SK-N-SH treated with all-trans-retinoic acid at 6 μM for 48 hours (cell line): Measurements from ENCODE around the gene AR.

Experiments
- ATAC-seq: fragments of 200-7000 bp; cut with Tn5 transposase; 3 replicates; pipeline ENCODE4 v1.9.1; 2020; ENCODE audit warnings: mild to moderate bottlenecking, moderate library complexity
- ARNTL ChIP-seq: fragments of 450-650 bp; formaldehyde crosslinking; IDR thresholded peaks from 2 replicates; pipeline ENCODE4 v1.5.0; 2020; ENCODE audit warnings: low read depth, mild to moderate bottlenecking, moderate library complexity, borderline replicate concordance
- BACH2 ChIP-seq: fragments of 250-450 bp; sonication (Bioruptor Pico); IDR thresholded peaks from 2 replicates; pipeline ENCODE4 v1.9.0; 2021; ENCODE audit warnings: mild to moderate bottlenecking, borderline replicate concordance
- CREB5 ChIP-seq: fragments of 250-450 bp; sonication (Bioruptor Pico); IDR thresholded peaks from 2 replicates; pipeline ENCODE4 v1.5.1; 2020; ENCODE audit warnings: low read depth, mild to moderate bottlenecking, moderate library complexity
- CSDC2 ChIP-seq: fragments of 250-450 bp; sonication (Bioruptor Pico); IDR thresholded peaks from 2 replicates; pipeline ENCODE4 v1.5.0; 2020; ENCODE audit warnings: mild to moderate bottlenecking, moderate library complexity
- CSRNP3 ChIP-seq: fragments of 250-450 bp; sonication (Bioruptor Pico); IDR thresholded peaks from 2 replicates; pipeline ENCODE4 v1.5.1; 2021; ENCODE audit warnings: mild to moderate bottlenecking, moderate library complexity
- ESRRG ChIP-seq: fragments of 250-450 bp; sonication (Bioruptor Pico); IDR thresholded peaks from 2 replicates; pipeline ENCODE4 v1.6.1; 2021; ENCODE audit warnings: mild to moderate bottlenecking
- GLIS3 ChIP-seq: fragments of 250-450 bp; sonication (Bioruptor Pico); IDR thresholded peaks from 2 replicates; pipeline ENCODE4 v1.5.0; 2020; ENCODE audit warnings: mild to moderate bottlenecking, moderate library complexity
- ISL1 ChIP-seq: fragments of 250-450 bp; sonication (Bioruptor Pico); IDR thresholded peaks from 2 replicates; pipeline ENCODE4 v2.1.2; 2022; ENCODE audit warnings: mild to moderate bottlenecking, moderate library complexity
- PATZ1 ChIP-seq: fragments of 250-450 bp; sonication (Bioruptor Pico); IDR thresholded peaks from 2 replicates; pipeline ENCODE4 v1.8.0; 2020; ENCODE audit warnings: mild to moderate bottlenecking, moderate library complexity, borderline replicate concordance
- POU6F1 ChIP-seq: fragments of 250-450 bp; sonication (Bioruptor Pico); IDR thresholded peaks from 2 replicates; pipeline ENCODE4 v1.8.0; 2021; ENCODE audit warnings: low read depth, mild to moderate bottlenecking, moderate library complexity, borderline replicate concordance
- RARB ChIP-seq: fragments of 250-450 bp; sonication (Bioruptor Pico); IDR thresholded peaks from 2 replicates; pipeline ENCODE4 v1.8.0; 2021; ENCODE audit warnings: mild to moderate bottlenecking, moderate library complexity
- SNAI2 ChIP-seq: fragments of 250-450 bp; sonication (Bioruptor Pico); IDR thresholded peaks from 2 replicates; pipeline ENCODE4 v1.5.0; 2020; ENCODE audit warnings: mild to moderate bottlenecking, moderate library complexity
- TCF4 ChIP-seq: fragments of 250-450 bp; sonication (Bioruptor Pico); IDR thresholded peaks from 2 replicates; pipeline ENCODE4 v1.8.0; 2021; ENCODE audit warnings: mild to moderate bottlenecking, moderate library complexity, borderline replicate concordance
- TOX ChIP-seq: fragments of 250-450 bp; sonication (Bioruptor Pico); IDR thresholded peaks from 2 replicates; pipeline ENCODE4 v1.8.0; 2021; ENCODE audit warnings: mild to moderate bottlenecking, moderate library complexity, borderline replicate concordance
- TSHZ2 ChIP-seq: fragments of 250-450 bp; sonication (Bioruptor Pico); IDR thresholded peaks from 2 replicates; pipeline ENCODE4 v1.5.0; 2020; ENCODE audit warnings: mild to moderate bottlenecking, moderate library complexity
- ZC3H10 ChIP-seq: fragments of 250-450 bp; sonication (Bioruptor Pico); IDR thresholded peaks from 2 replicates; pipeline ENCODE4 v1.5.1; 2021; ENCODE audit warnings: mild to moderate bottlenecking, moderate library complexity
- ZFP3 ChIP-seq: fragments of 250-450 bp; sonication (Bioruptor Pico); IDR thresholded peaks from 2 replicates; pipeline ENCODE4 v1.5.0; 2020; ENCODE audit warnings: mild to moderate bottlenecking, moderate library complexity
- ZNF565 ChIP-seq: fragments of 450-650 bp; formaldehyde crosslinking; conservative IDR thresholded peaks from 2 replicates; pipeline ENCODE4 v1.5.0; 2020; ENCODE audit warnings: low read depth, mild to moderate bottlenecking, moderate library complexity
- ZNF70 ChIP-seq: fragments of 450-650 bp; formaldehyde crosslinking; IDR thresholded peaks from 2 replicates; pipeline ENCODE4 v1.5.0; 2020; ENCODE audit warnings: mild to moderate bottlenecking, moderate library complexity
- ZNF8 ChIP-seq: fragments of 450-650 bp; formaldehyde crosslinking; IDR thresholded peaks from 2 replicates; pipeline ENCODE4 v1.5.0; 2020; ENCODE audit warnings: mild to moderate bottlenecking, moderate library complexity

The AR gene

GRCh38 chrX:67545893-67546495, 2.2 kb downstream of the AR start:
- TF ChIP-seq ISL1 (CRISPR knock-in tag): no peak
- no peak for TF ChIP-seq GLIS3 (CRISPR knock-in tag)
- no peak for TF ChIP-seq CREB5 (CRISPR knock-in tag)
- TF ChIP-seq POU6F1 (CRISPR knock-in tag): no peak
- TF ChIP-seq ZNF70: no peak
- TF ChIP-seq ZFP3 (CRISPR knock-in tag): no peak
- TF ChIP-seq TOX (CRISPR knock-in tag): no peak
- peak; percentile 56 for ATAC-seq

- TF ChIP-seq ARNTL (CRISPR knock-in tag) (no peak), SNAI2 (no peak), TSHZ2 (CRISPR knock-in tag) (no peak), TCF4 (no peak), POU6F1 (CRISPR knock-in tag) (no peak), BACH2 (CRISPR knock-in tag) (no peak), CSRNP3 (CRISPR knock-in tag) (no peak), ZC3H10 (no peak), ESRRG (CRISPR knock-in tag) (no peak), RARB (no peak)
- ATAC-seq: no peak
Observed at GRCh38 chrX:67546496-67547423, 2.9 kb downstream of the AR start.

GRCh38 chrX:67555578-67556203, 11.9 kb downstream of the AR start:
- peak; percentile 81 for ATAC-seq
- no peak for TF ChIP-seq SNAI2
- no peak for TF ChIP-seq CSRNP3 (CRISPR knock-in tag)
- no peak for TF ChIP-seq ZC3H10
- no peak for TF ChIP-seq CSDC2 (CRISPR knock-in tag)
- TF ChIP-seq TCF4: no peak
- TF ChIP-seq ZNF565 (CRISPR knock-in tag): no peak
- TF ChIP-seq GLIS3 (CRISPR knock-in tag): no peak
- no peak for TF ChIP-seq PATZ1 (CRISPR knock-in tag)
- no peak for TF ChIP-seq POU6F1 (CRISPR knock-in tag)
- TF ChIP-seq ZNF8: no peak
- TF ChIP-seq ARNTL (CRISPR knock-in tag): no peak
- TF ChIP-seq BACH2 (CRISPR knock-in tag): no peak
- no peak for TF ChIP-seq TOX (CRISPR knock-in tag)
